ENCODE results near the gene DRICH1.
A peak's percentile ranks its signal among the peaks of the same experiment; 100 is the strongest.
"Not testable (repeated sequence)": the region's sequence is repeated elsewhere in the genome, so short reads cannot be mapped to it uniquely, and the experiment has no call there.

The DRICH1 gene

GRCh38 chr22:23646526-23646925 lies 14.4 kb upstream of the DRICH1 start:
- not testable (repeated sequence) for DNase-seq

DNA sequence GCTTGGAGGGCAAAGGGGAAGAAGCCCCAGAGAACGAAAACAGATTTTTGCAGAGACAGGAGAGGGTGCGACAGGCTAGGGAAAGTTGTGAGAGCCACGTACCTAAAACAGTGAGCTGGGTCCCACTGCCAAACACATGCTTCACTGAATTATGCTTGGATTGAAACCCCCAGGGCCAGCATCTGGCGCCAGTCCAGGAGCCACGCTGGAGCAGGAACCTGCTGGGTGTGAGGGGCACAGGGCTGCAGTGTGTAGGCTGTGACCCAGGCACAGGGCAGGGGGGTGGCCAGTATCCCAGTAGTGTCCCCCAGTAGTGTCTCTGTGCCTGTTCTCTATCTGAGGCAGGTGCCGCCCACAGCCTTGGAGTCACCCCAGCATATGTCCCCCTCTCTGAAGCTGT lies 8.1 kb upstream of the DRICH1 start:
- DNase-seq, result not testable (repeated sequence)

DNA sequence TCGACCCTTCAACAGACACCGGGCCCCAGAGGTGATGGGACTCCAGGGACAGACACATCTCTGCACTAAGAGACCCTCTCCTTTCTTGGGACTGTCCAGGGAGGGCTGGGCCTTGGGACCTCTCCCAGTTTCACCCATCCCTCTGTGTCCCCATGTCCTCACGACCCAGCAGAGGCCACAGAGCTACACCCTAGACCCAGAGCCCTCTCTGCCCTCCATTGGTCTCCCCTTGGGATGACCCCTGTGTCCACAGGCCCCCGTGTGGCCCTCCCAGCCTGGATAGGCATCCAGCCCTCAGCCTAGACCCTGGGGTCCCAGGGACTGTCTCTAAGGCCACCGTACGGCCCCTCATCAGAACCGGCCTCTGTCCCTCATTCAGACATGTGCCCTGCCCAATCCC lies 7.5 kb upstream of the DRICH1 start:
- DNase-seq, result no peak

DNA sequence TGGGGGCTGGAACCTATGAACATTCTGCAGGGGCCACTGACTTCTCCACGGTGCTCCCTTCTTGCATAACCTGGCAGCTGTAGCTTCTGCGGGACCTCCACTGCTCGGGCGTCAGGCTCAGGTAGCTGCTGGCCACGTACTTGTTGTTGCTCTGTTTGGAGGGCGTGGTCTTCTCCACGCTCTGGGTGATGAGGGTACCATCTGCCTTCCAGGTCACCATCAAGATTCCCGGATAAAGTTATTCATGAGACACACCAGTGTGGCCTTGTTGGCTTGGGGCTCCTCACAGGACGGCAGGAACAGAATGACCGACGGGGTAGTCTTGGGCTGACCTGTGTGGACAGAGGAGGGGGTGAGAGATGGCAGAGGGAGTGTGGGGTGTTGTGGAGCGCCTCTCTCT lies 6.5 kb upstream of the DRICH1 start:
- no peak for DNase-seq

- DNase-seq, result not testable (repeated sequence)
Observed at GRCh38 chr22:23635291-23635690, 3.2 kb upstream of the DRICH1 start.

- not testable (repeated sequence) for DNase-seq
Observed at GRCh38 chr22:23628056-23628743, 3.9 kb downstream of the DRICH1 start.

DNA sequence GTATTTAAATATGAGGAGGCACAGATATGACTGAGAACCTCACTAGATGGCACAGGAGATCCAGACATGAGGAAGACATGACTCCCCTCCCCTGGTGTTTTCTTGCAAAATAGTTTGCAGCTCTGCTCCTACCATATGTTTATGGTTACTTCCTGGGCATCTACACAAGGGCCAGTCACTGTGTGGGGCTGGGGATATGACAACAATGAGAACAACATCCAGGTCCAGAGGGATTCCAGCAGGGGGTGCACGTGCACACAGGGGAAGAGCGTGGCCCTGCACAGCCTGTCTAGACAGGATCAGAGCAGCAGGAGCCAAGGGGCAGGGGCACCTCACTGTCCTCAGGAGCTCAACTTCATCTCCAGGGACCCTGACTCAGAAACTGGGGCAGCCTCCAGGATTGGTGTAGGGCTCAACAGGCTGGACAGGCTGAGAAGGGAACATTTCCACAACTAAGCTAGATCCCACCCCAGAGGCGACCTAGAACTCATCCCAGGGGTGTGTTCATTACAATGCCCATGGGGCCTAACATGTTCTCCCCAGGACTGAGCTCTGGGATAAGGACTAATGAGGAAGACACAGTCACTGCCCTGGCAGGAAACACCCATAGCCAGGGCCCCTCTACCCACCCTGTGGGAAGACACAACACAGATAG lies 4.6 kb downstream of the DRICH1 start:
- DNase-seq, result peak; percentile 54

GRCh38 chr22:23626286-23626975 lies 5.7 kb downstream of the DRICH1 start:
- no peak for DNase-seq

- no peak for DNase-seq
Observed at GRCh38 chr22:23622634-23623033, 9.5 kb downstream of the DRICH1 start.

DNA sequence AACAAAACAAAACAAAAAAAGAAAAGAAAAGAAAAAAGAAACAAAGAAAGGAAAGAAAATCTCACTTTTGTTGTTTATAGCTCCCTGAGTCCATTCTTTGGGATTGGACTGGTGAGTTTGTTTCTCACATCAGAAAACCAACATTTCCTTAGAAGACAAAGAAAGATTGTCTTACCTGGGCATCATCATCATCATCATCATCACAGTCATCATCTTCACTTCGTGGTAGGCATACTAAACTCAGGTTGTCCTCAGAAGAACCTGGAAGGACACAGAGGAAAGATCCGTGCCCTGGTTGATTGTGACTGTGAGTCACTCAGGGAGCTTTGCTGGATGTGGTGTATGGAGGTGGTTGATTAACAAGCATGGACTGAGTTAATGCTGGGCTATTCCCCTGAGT lies 10.2 kb downstream of the DRICH1 start:
- DNase-seq, result not testable (repeated sequence)

DNA sequence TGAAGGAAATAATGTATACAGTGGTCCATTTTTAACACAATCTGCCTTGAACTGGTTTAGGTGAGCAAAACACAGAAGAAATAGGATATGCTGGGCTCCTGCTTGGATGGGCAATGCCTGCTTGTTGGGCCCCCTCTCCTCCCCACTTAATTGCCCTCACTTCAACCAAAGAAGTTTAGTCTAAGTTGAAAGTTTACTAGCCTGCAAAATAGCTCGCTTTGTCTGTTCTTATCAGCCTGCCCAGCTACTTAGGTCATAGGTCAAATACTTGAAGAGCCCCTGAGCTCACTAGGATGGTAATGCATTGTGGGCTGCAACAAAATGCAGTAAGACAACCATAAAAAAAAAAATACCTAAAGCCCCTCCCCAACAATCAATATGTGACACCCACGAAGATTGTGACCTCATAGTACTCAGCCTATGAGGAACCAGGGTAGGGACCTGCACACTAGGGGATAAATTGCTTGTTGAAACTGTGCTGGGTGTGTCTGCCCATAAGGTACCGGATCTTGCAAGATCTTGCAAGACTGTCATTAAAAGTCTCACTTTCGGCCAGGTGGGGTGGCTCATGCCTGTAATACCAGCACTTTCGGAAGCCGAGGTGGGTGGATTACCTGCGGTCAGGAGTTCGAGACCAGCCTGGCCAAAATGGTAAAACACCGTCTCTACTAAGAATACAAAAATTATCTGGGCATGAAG lies 10.9 kb downstream of the DRICH1 start:
- no peak for DNase-seq

DNA sequence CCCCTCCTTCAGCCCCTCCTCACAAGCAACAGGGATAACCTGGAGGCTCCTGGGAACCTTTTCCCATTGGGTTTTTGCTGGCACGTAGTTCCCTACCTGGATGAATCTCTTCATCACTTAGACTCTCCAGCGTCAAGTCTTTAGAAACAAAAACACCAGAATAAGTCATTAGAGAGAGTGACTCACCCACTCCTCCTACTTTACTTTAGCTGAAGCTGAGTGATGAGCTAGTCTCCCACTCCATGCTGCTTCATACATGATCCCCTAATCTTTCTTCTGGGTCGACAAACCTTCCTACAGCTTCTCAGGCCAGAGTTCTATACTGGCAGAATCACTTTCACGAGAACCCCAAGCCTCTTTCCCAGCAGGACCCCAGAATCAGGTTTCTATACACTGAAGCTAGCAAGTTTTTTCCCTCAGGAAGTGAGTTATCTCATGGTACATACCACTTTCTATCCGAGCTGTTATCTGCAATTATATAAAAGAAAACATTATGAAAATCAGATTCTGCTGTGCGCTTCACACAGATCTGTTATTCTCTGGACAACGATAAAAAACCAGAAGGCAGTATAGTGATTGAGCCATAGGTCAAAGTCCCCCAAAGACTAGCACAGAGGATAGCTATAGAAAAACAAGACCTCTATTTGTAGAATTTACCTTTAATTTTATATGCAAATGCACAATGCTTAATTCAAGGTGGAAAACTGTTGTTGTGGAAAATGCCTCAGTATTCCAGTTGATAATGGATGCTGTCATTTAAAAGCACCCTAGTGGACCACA lies 18.7 kb downstream of the DRICH1 start:
- DNase-seq, result no peak

DNA sequence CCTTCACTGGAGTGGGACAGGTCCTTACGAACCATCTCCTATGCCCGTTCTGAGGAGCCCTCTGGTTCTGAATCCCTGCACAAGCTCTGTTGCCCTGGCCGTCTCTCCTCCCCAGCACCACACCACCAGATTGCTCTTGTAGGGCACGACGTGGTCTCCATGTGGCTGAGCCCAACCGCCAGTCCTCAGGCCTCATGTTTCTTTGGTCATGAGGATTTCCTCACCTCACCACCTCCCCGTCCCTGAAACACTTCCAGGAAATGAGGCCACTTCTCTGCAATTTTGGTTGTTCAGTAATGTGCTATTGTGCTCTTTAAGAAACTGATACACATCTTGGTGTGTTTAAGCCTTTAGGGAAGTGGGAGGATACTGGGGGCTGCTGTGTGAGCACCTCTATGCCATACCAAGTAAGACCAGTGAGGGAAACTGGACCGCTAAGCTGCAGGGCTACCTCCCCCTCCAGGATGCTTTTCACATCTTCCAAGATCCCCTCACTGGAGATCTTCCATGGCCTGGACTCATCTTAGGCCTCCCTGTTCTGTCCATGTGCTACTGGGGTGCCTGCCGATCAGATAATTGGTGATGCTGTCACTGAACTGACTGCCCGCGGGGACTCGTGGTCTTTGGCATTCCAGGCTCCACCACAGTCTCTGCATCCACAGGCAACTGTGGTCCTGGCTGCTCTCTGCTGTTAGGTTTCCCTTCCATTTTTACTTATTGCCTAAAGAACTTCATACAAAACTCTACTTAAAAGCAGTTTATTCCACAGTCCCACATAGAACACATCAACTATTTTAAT lies 21.9 kb downstream of the DRICH1 start:
- no peak for DNase-seq

DNA sequence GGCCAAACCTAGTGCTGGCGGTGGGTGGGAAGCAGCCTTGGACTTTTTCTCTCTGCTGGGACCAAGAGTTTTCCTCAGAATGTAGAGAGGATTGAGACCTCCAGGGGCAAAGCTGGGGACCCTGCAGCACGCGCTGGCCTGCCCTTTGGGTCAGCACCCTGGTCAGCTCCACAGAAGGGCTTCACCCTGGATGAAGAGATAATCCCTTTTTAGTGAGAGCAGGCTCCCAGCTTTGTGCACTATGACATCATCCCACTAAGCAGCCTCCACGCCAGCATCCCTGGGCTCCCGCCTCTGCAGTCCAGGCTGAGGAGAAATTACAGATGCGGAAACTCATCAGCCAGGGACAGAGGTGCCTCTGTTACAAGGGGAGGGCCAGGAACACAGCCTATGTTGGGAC lies 23.5 kb downstream of the DRICH1 start:
- no peak for DNase-seq

GRCh38 chr22:23606204-23607131 lies 25.7 kb downstream of the DRICH1 start:
- no peak for DNase-seq

DNA sequence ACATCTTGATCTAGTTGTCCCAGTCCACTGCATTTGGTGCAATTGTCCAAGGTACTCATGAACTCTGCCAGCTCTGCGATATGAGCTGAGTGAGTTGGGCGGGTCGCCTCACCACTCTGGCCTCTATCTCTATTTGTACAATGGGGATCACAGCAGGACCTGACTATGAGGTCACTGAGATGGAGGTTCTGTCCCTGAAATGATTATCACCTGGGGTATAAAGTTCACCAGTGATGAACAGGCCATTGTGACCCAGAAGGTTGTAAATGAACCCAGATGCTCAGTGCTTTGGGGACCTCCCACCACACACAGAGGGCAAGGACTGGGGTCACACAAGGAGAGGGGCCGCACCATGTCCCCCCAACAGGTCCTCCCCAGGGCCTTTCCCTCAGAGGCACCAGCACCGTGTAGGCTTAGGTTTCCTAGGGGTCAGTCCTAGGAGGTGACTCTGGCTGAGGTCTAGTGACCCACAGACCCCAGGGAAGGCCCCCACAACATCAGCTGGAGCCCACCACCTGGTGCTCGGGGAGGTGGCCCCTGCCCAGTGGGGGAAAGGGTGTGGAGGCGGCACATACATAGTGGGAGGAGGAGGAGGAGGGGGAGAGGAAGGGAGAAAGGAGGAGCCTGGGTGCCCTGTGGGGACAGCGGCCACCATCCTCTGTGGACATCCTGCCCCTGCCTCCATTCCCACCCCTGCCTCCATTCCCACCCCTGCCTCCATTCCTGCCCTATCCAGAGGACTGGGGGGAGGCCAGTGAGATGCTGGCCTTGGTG lies 27.0 kb downstream of the DRICH1 start:
- no peak for DNase-seq

- no peak for DNase-seq
Observed at GRCh38 chr22:23603266-23603665, 28.9 kb downstream of the DRICH1 start.

GRCh38 chr22:23598805-23599518 lies 33.2 kb downstream of the DRICH1 start:
- no peak for DNase-seq

All from CD4-positive, alpha-beta T cell treated with Interleukin-15 for 1 hour (primary cell).